HepG2 (cell line): ENCODE results near the gene CNPY1. TPM values are rescaled to one million over a fixed set of nuclear protein-coding genes. Genes with fewer than 3 reads are reported as not detected.

Experiments
- ATAC-seq: fragments of 200-7000 bp; cut with Tn5 transposase; 3 replicates; pipeline ENCODE4 v1.9.1; 2020; ENCODE audit warnings: mild to moderate bottlenecking, moderate library complexity
- BruUV-seq: library from RNA; stranded (reverse); fragments of 400-500 nt; replicated peaks from 2 replicates; lab custom pipeline; 2021; lab: Mats Ljungman, UMichigan
- CTCF ChIA-PET: fragments of 300-600 bp; formaldehyde crosslinking; extraction: SDS; loops from one replicate; lab custom pipeline; 2021; ENCODE audit warnings: low total read pairs, inconsistent platforms, low intra/inter-chr PET ratio; lab: Yijun Ruan, JAX
- POLR2A ChIA-PET: fragments of 350-600 bp; sonication (Branson Sonifier 250); formaldehyde crosslinking; loops from one replicate; lab custom pipeline; 2020; ENCODE audit warnings: antibody characterized with exemption, inconsistent platforms; lab: Yijun Ruan, JAX
- DNase-seq: peaks from one replicate; pipeline ENCODE4 v3.0.0-alpha.2; 2015; ENCODE audit warnings: low spot score
- FAIRE-seq: peaks from 3 replicates; lab custom pipeline; 2011; peaks lifted over from hg19 to GRCh38; lab: Jason Lieb, UNC
- H2AFZ ChIP-seq: one replicate; pipeline ENCODE4 v1.6.1; 2011; ENCODE audit warnings: low read length, inconsistent platforms
- H3K27ac ChIP-seq: fragments of 300-600 bp; 3 replicates; pipeline ENCODE4 v1.8.0; 2011; ENCODE audit warnings: mixed run types, mild to moderate bottlenecking, mixed read lengths, low read length, inconsistent platforms; ENCODE audit not compliant: insufficient read depth; ENCODE audit errors: extremely low read length
- H3K27me3 ChIP-seq, 2 experiments: fragments of 200-600 bp in 1 of 2; 2 replicates in 1 of 2; 3 replicates in 1 of 2; pipeline versions ENCODE4 v1.6.0 to v1.8.0; 2011; ENCODE audit warnings: low read length in 2 of 2, mild to moderate bottlenecking in 2 of 2, moderate library complexity in 2 of 2, inconsistent platforms in 1 of 2; ENCODE audit not compliant: insufficient read depth in 2 of 2, control insufficient read depth in 1 of 2
- H3K36me3 ChIP-seq, 2 experiments: fragments of 200-600 bp in 1 of 2; replicated peaks in 1 of 2; 2 replicates in 1 of 2; 3 replicates in 1 of 2; pipeline versions ENCODE4 v1.5.1 to v1.8.0; 2011; ENCODE audit warnings: low read length in 2 of 2, inconsistent platforms in 1 of 2; ENCODE audit not compliant: insufficient read depth in 2 of 2, control insufficient read depth in 1 of 2
- H3K4me1 ChIP-seq: 2 replicates; pipeline ENCODE4 v1.5.1; 2012; ENCODE audit warnings: low read length, inconsistent platforms; ENCODE audit not compliant: insufficient read depth
- H3K4me2 ChIP-seq: 2 replicates; pipeline ENCODE4 v1.6.0; 2011; ENCODE audit warnings: low read depth, low read length, inconsistent platforms
- H3K4me3 ChIP-seq, 3 experiments: fragments of 200-600 bp in 1 of 3; sonication (generic), shearing (Covaris generic) in 1 of 3; replicated peaks in 1 of 3; 2 replicates each; pipeline ENCODE4 v1.5.1; 2011 to 2016; ENCODE audit warnings: low read length in 3 of 3, inconsistent platforms in 2 of 3, low read depth in 2 of 3, mild to moderate bottlenecking in 2 of 3, control low read depth in 1 of 3, mixed read lengths in 1 of 3; ENCODE audit not compliant: insufficient read depth in 1 of 3
- H3K79me2 ChIP-seq: one replicate; pipeline ENCODE4 v1.6.1; 2011; ENCODE audit warnings: low read length, inconsistent platforms; ENCODE audit not compliant: insufficient read depth
- H3K9ac ChIP-seq: 2 replicates; pipeline ENCODE4 v1.6.0; 2011; ENCODE audit warnings: mild to moderate bottlenecking, low read depth, low read length, inconsistent platforms; ENCODE audit not compliant: insufficient read depth
- H3K9me3 ChIP-seq: 2 replicates; pipeline ENCODE4 v1.5.1; 2012; ENCODE audit warnings: mild to moderate bottlenecking, low read length
- H4K20me1 ChIP-seq: 2 replicates; pipeline ENCODE4 v1.6.0; 2011; ENCODE audit warnings: inconsistent platforms, mild to moderate bottlenecking, low read length, moderate library complexity; ENCODE audit not compliant: insufficient read depth
- BRCA1 ChIP-seq: sonication (generic); formaldehyde crosslinking; IDR thresholded peaks from 2 replicates; pipeline ENCODE4 v1.4.0; 2020; ENCODE audit warnings: missing genetic modification reagents
- HMGXB3 ChIP-seq: sonication (generic); formaldehyde crosslinking; IDR thresholded peaks from 2 replicates; pipeline ENCODE4 v1.4.0; 2020; ENCODE audit warnings: missing genetic modification reagents, borderline replicate concordance
- TEAD2 ChIP-seq: sonication (generic); formaldehyde crosslinking; IDR thresholded peaks from 2 replicates; pipeline ENCODE4 v1.9.0; 2021; ENCODE audit warnings: missing genetic modification reagents
- TRAFD1 ChIP-seq: sonication (generic); formaldehyde crosslinking; IDR thresholded peaks from 2 replicates; pipeline ENCODE4 v1.5.1; 2020; ENCODE audit warnings: missing genetic modification reagents, mild to moderate bottlenecking, borderline replicate concordance
- ZNF687 ChIP-seq: sonication (generic); formaldehyde crosslinking; IDR thresholded peaks from 2 replicates; pipeline ENCODE4 v1.5.1; 2020; ENCODE audit warnings: mild to moderate bottlenecking, missing genetic modification reagents, moderate library complexity
- ZNF777 ChIP-seq: sonication (generic); formaldehyde crosslinking; IDR thresholded peaks from 2 replicates; pipeline ENCODE4 v1.4.0; 2020; ENCODE audit warnings: missing genetic modification reagents
- WGBS: methylation state at CpG from one replicate; pipeline ENCODE4 v1.1.6; 2017; ENCODE audit warnings: low lambda C conversion rate; 5-methylcytosine and 5-hydroxymethylcytosine counted together
- in situ Hi-C: cut with HindIII; loops from 2 replicates; pipeline ENCODE4 v1.10.0; 2017; ENCODE audit warnings: low pct_unique_long_range_greater_than_20kb; ENCODE audit not compliant: extremely low pct_ligation_motif_present
- intact Hi-C: fragments of 100-400 bp; cut with micrococcal nuclease; formaldehyde crosslinking; loops from one replicate; pipeline ENCODE4 v1.10.0; 2022; ENCODE audit not compliant: unreplicated experiment
- polyA plus RNA-seq, 8 experiments: library from polyadenylated mRNA; depleted of rRNA in 3 of 8; stranded (reverse) in 7 of 8; unstranded in 1 of 8; fragments of >200 nt; fragmentation: Illumina TruSeq in 4 of 8; extraction: Trizol in 4 of 8; gene quantifications; 2 replicates each; pipeline versions ENCODE4 v1.2.1 to v1.2.3, GENCODE V29; 2011 to 2016; ENCODE audit warnings: low read depth in 4 of 8, missing spikeins in 1 of 8, mixed read lengths in 1 of 8; ENCODE audit not compliant: insufficient read depth in 1 of 8
- total RNA-seq, 5 experiments: library from RNA; depleted of rRNA; stranded (reverse); fragments of >200 nt; fragmentation: Illumina TruSeq; extraction: Trizol; gene quantifications; 2 replicates each; pipeline ENCODE4 v1.2.3, GENCODE V29; 2016; ENCODE audit warnings: low read depth in 1 of 5

CNPY1 gene
- total and polyA plus RNA-seq, 2 of the 13 experiments (the other 11 are each of a cell fraction or from before 2014, with no cell fraction given) = not detected

- BruUV-seq = no TSS peak
- ATAC-seq (no peak), FAIRE-seq (no peak), DNase-seq (no peak)
- Histone ChIP-seq H3K36me3 (no peaks in the 10 kb centered on the region), H2AFZ (no peak overlapping the region), H3K27me3 (peaks cover 23 to 92% of the 10 kb centered on the region in 2 experiments), H3K4me1 (no peaks in the 10 kb centered on the region), H3K4me3 (no peak overlapping the region), H3K4me2 (no peak overlapping the region), H3K79me2 (no peaks in the 10 kb centered on the region), H3K9ac (no peak overlapping the region), H3K27ac (no peak overlapping the region), H3K9me3 (no peaks in the 10 kb centered on the region), H4K20me1 (no peaks in the 10 kb centered on the region)
- intact Hi-C loops (no loop called here), in situ Hi-C loops (no loop called here)
- WGBS = 33% methylated on average over 14 of the region's 31 CpGs
- ChIA-PET POLR2A (no interaction called here), CTCF (no interaction called here)
- TF ChIP-seq HMGXB3 (CRISPR knock-in tag) (no peak), BRCA1 (CRISPR knock-in tag) (no peak), ZNF687 (no peak), TEAD2 (CRISPR knock-in tag) (no peak), ZNF777 (CRISPR knock-in tag) (no peak), TRAFD1 (CRISPR knock-in tag) (no peak)
These were observed 58.6 kb downstream of the CNPY1 start for GRCh38 chr7:155487509-155488482.
